Lower lobe of right lung (tissue), 2 donors: Measurements from ENCODE around the gene DAZAP1. TPM values are rescaled to one million over a fixed set of nuclear protein-coding genes. Genes with fewer than 3 reads are reported as not detected.
A peak's percentile ranks its signal among the peaks of the same experiment; 100 is the strongest.

Source experiments
- ATAC-seq, 2 donors: fragments of 200-7000 bp; cut with Tn5 transposase; one replicate each; pipeline ENCODE4 v1.9.1; 2020 to 2022; ENCODE audit warnings: mild to moderate bottlenecking in 2 of 2, moderate library complexity in 2 of 2
- DNase-seq: peaks from one replicate; pipeline ENCODE4 v3.0.0-alpha.2; 2020
- H3K27ac ChIP-seq: fragments of 200-600 bp; one replicate; pipeline ENCODE4 v1.8.0; 2022
- H3K27me3 ChIP-seq: fragments of 200-600 bp; one replicate; pipeline ENCODE4 v1.8.0; 2022; ENCODE audit warnings: low read depth
- H3K36me3 ChIP-seq: fragments of 200-600 bp; one replicate; pipeline ENCODE4 v1.8.0; 2022; ENCODE audit warnings: mild to moderate bottlenecking
- H3K4me1 ChIP-seq: fragments of 200-600 bp; one replicate; pipeline ENCODE4 v1.8.0; 2022
- H3K4me3 ChIP-seq: fragments of 200-600 bp; one replicate; pipeline ENCODE4 v1.8.0; 2022; ENCODE audit warnings: mild to moderate bottlenecking
- H3K9me3 ChIP-seq: fragments of 200-600 bp; one replicate; pipeline ENCODE4 v1.8.0; 2022
- intact Hi-C: fragments of 100-400 bp; cut with DNase I; formaldehyde crosslinking; loops from one replicate; pipeline ENCODE4 v1.11.0; 2022
- long read RNA-seq: library from polyadenylated mRNA; unstranded; transcript quantifications from one replicate; pipeline ENCODE4 v2.0.0, GENCODE V29; 2021
- total RNA-seq: library from RNA; stranded (reverse); fragmentation: NEBNext Ultra II Directional; extraction: Animal tissue kit (Norgen Biotek cat#: 25700); gene quantifications from one replicate; pipeline ENCODE4 v1.2.1, GENCODE V29; 2021
- TF ChIP-seq, protein P1 (sequence below): fragments of 200-600 bp; IDR thresholded peaks from one replicate; pipeline ENCODE4 v1.8.0; 2022; ENCODE audit warnings: antibody characterized with exemption, mild to moderate bottlenecking
- donor health status: DM: no; HTN: yes; CAD: no; lungs with severe emphysema.

The DAZAP1 gene
- 89.4 TPM for total RNA-seq
- long read RNA-seq, transcript DAZAP1-201 (12 exons, 2,160 nt): major isoform, 13 of 34 reads
- long read RNA-seq, transcript DAZAP1-208 (1 exons, 3,642 nt): minor isoform, 8 of 34 reads
- long read RNA-seq, partial matches to known transcripts: 5 of 34 reads
- long read RNA-seq, other reads (novel, unspliced or antisense): 4 of 34 reads

- ATAC-seq: peak in 1 of 2 donors; percentile 9
- peak; percentile 73 for DNase-seq
- TF ChIP-seq, protein P1, sequence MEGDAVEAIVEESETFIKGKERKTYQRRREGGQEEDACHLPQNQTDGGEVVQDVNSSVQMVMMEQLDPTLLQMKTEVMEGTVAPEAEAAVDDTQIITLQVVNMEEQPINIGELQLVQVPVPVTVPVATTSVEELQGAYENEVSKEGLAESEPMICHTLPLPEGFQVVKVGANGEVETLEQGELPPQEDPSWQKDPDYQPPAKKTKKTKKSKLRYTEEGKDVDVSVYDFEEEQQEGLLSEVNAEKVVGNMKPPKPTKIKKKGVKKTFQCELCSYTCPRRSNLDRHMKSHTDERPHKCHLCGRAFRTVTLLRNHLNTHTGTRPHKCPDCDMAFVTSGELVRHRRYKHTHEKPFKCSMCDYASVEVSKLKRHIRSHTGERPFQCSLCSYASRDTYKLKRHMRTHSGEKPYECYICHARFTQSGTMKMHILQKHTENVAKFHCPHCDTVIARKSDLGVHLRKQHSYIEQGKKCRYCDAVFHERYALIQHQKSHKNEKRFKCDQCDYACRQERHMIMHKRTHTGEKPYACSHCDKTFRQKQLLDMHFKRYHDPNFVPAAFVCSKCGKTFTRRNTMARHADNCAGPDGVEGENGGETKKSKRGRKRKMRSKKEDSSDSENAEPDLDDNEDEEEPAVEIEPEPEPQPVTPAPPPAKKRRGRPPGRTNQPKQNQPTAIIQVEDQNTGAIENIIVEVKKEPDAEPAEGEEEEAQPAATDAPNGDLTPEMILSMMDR: no peak
- intact Hi-C loops: no loop called here
- Histone ChIP-seq H3K4me3 (peak within 1 kb of the TSS; percentile 95), H3K36me3 (peaks cover 19% of the 10 kb centered on the region), H3K27me3 (peaks cover 5% of the 10 kb centered on the region), H3K4me1 (peaks cover 50% of the 10 kb centered on the region), H3K9me3 (no peaks in the 10 kb centered on the region), H3K27ac (peak within 1 kb of the TSS; percentile 97)
These were observed at the start of gene DAZAP1 for GRCh38 chr19:1407528-1408299. Gene DAZAP1, plus strand, starts transcription at chr19:1407586. Its CDS starts 188 bp downstream, at chr19:1407774.

DNA sequence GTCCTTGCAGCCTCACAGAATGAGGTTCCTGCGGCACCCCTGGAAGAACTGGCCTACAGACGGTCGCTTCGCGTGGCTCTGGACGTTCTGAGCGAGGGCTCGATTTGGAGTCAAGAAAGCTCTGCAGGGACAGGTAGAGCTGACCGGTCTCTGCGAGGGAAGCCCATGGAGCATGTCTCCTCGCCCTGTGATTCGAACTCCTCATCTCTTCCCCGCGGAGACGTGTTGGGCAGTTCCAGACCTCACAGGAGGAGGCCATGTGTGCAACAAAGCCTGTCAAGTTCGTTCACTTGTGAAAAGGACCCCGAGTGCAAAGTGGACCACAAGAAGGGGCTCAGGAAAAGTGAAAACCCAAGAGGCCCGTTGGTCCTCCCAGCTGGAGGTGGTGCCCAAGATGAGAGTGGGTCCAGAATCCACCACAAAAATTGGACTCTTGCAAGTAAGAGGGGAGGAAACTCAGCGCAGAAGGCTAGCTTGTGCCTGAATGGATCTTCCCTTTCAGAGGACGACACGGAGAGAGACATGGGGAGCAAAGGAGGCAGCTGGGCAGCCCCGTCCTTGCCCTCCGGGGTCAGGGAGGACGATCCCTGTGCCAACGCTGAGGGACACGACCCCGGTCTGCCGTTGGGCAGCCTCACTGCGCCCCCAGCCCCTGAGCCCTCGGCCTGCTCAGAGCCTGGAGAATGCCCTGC lies 47.1 kb upstream of the DAZAP1 start:
- TF ChIP-seq, protein P1: no peak
- Histone ChIP-seq H3K27me3 (no peaks in the 10 kb centered on the region), H3K27ac (peak overlapping the region; percentile 49), H3K36me3 (peaks cover 74% of the 10 kb centered on the region), H3K9me3 (no peaks in the 10 kb centered on the region), H3K4me1 (peaks cover 46% of the 10 kb centered on the region), H3K4me3 (peak overlapping the region; percentile 40)
- intact Hi-C loops: no loop called here
- no peak for ATAC-seq
- DNase-seq: no peak

DNA sequence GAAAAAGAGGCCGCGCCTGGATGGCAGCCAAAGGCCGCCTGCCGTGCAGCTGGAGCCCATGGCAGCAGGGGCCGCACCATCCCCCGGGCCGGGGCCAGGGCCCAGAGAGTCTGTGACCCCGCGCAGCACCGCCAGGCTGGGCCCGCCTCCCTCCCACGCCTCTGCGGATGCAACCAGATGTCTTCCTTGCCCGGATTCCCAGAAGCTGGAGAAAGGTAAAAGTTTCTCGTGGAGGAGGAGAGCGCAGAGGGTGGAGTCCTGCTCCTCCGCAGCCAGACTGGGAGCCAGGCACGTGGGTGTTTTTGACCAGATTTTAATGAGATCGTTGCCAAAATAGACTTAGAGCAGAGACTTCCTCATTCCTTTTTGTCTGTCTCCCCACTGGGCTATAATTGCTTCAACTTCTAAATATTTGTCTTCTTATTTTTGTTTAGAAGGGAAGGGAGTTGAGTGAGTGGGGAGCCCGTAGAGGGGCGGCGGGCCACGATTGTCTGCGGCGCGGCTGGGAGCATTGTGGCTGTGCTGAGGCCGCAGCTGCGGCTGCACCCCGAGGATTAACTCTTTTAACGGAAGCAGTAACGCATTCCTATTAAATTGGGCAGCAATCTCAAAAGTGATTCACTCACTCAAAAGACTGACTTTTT lies 46.4 kb upstream of the DAZAP1 start:
- Histone ChIP-seq H3K4me1 (peaks cover 41% of the 10 kb centered on the region), H3K9me3 (no peaks in the 10 kb centered on the region), H3K4me3 (peak overlapping the region; percentile 40), H3K27ac (peak overlapping the region; percentile 49), H3K27me3 (no peaks in the 10 kb centered on the region), H3K36me3 (peaks cover 81% of the 10 kb centered on the region)
- DNase-seq (no peak), ATAC-seq (peak; percentile 52 to 60)
- TF ChIP-seq, protein P1: no peak
- intact Hi-C loops: no loop called here

GRCh38 chr19:1361601-1362386 lies 45.6 kb upstream of the DAZAP1 start:
- no peak for DNase-seq
- intact Hi-C loops: no loop called here
- peaks cover 87% of the 10 kb centered on the region for H3K36me3 ChIP-seq
- TF ChIP-seq, protein P1: no peak
- H3K4me3 ChIP-seq: peak overlapping the region; percentile 40
- peak overlapping the region; percentile 49 for H3K27ac ChIP-seq
- peaks cover 33% of the 10 kb centered on the region for H3K4me1 ChIP-seq
- no peak for ATAC-seq
- no peaks in the 10 kb centered on the region for H3K9me3 ChIP-seq
- no peaks in the 10 kb centered on the region for H3K27me3 ChIP-seq
